Thoracic aorta (tissue), 2 donors: ENCODE data around the gene COMTD1. TPM values are rescaled to one million over a fixed set of nuclear protein-coding genes. Genes with fewer than 3 reads are reported as not detected.
"Not testable (repeated sequence)": the region's sequence is repeated elsewhere in the genome, so short reads cannot be mapped to it uniquely, and the experiment has no call there.

Experiments
- ATAC-seq: fragments of 150-250 bp; one replicate; pipeline ENCODE4 v1.8.0; 2017; ENCODE audit warnings: low read depth; ENCODE audit not compliant: insufficient number of reproducible peaks, low FRiP score
- DNase-seq: peaks from one replicate; pipeline ENCODE4 v3.0.0-alpha.2; 2020; ENCODE audit warnings: low spot score
- H3K27ac ChIP-seq, 2 donors: fragments of 200-600 bp; sonication (generic); 1 replicate in 1 of 2; 2 replicates in 1 of 2; pipeline ENCODE4 v1.5.1; 2016; ENCODE audit warnings: mild to moderate bottlenecking in 2 of 2, moderate library complexity in 2 of 2
- H3K27me3 ChIP-seq: fragments of 200-600 bp; sonication (generic); replicated peaks from 2 replicates; pipeline ENCODE4 v1.6.0; 2016; ENCODE audit warnings: mild to moderate bottlenecking; ENCODE audit not compliant: insufficient read depth
- H3K36me3 ChIP-seq: fragments of 200-600 bp; sonication (generic); one replicate; pipeline ENCODE4 v1.5.1; 2016
- H3K4me1 ChIP-seq, 2 donors: fragments of 200-600 bp; sonication (generic); 1 replicate in 1 of 2; 2 replicates in 1 of 2; pipeline versions ENCODE4 v1.5.1 to v1.6.0; 2016; ENCODE audit warnings: low read depth in 2 of 2, mild to moderate bottlenecking in 1 of 2; ENCODE audit not compliant: control insufficient read depth in 1 of 2
- H3K4me3 ChIP-seq: fragments of 200-600 bp; sonication (generic); 2 replicates; pipeline ENCODE4 v1.5.1; 2016; ENCODE audit warnings: mild to moderate bottlenecking
- H3K9me3 ChIP-seq: fragments of 200-600 bp; sonication (generic); 2 replicates; pipeline ENCODE4 v1.5.1; 2016
- total RNA-seq, 2 donors: library from RNA; depleted of rRNA; stranded (reverse); fragments of >200 nt; gene quantifications; one replicate each; pipeline versions ENCODE4 v1.1.0 to v1.2.3, GENCODE V29; 2016
- TF ChIP-seq, protein P1 (sequence below): fragments of 200-600 bp; sonication (generic); IDR thresholded peaks from one replicate; pipeline ENCODE4 v1.5.1; 2019; ENCODE audit warnings: antibody characterized with exemption

Gene COMTD1
- total RNA-seq, 2 donors from 2014 or later: 19.0 to 35.6 TPM

DNA sequence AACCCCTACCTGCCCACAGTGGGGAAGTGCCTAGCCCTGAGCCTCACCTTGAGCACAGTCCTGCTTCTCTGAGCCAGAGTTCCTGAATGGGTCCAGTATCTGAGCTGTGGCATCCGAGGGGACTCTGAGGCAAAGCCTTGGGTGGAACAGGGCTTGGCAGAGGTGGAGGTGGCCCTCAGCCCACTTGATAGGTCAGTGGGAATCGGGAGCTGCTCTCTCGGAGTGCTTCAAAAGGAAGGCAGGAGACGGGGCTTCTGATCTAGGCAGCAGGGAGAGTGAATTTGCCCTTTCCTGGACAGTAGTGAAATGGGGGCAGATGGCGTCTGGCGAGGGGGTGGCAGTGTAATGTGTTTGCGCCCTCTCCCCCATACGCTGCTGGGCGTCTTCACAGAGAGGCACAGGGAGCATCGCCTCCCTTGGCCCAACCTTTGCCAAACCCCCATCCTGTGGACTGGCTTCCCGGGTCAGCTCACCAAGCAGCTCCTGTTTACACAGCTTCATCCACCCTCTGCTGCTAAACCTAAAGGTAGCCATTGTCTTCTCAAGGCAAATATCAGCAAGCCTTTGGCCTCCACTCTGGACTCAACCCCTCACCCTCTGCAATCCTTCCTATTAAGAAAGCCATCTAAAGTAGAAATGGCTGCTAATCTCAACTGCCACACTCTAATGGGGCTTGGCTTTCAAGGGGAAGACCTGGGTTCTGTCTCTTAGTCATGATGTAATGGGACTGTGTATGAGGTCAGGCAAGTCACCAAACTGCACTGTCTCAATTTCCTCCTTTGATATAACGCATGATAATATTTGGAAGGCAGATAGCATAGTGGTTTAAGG lies 46.3 kb downstream of the COMTD1 start:
- no peaks in the 10 kb centered on the region for H3K36me3 ChIP-seq
- H3K27me3 ChIP-seq: no peaks in the 10 kb centered on the region
- H3K4me3 ChIP-seq: no peak overlapping the region
- no peak for DNase-seq
- TF ChIP-seq, protein P1, sequence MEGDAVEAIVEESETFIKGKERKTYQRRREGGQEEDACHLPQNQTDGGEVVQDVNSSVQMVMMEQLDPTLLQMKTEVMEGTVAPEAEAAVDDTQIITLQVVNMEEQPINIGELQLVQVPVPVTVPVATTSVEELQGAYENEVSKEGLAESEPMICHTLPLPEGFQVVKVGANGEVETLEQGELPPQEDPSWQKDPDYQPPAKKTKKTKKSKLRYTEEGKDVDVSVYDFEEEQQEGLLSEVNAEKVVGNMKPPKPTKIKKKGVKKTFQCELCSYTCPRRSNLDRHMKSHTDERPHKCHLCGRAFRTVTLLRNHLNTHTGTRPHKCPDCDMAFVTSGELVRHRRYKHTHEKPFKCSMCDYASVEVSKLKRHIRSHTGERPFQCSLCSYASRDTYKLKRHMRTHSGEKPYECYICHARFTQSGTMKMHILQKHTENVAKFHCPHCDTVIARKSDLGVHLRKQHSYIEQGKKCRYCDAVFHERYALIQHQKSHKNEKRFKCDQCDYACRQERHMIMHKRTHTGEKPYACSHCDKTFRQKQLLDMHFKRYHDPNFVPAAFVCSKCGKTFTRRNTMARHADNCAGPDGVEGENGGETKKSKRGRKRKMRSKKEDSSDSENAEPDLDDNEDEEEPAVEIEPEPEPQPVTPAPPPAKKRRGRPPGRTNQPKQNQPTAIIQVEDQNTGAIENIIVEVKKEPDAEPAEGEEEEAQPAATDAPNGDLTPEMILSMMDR: no peak
- H3K4me1 ChIP-seq: peaks cover 5 to 19% of the 10 kb centered on the region in 2 donors
- no peaks in the 10 kb centered on the region for H3K9me3 ChIP-seq
- no peak overlapping the region for H3K27ac ChIP-seq
- no peak for ATAC-seq

DNA sequence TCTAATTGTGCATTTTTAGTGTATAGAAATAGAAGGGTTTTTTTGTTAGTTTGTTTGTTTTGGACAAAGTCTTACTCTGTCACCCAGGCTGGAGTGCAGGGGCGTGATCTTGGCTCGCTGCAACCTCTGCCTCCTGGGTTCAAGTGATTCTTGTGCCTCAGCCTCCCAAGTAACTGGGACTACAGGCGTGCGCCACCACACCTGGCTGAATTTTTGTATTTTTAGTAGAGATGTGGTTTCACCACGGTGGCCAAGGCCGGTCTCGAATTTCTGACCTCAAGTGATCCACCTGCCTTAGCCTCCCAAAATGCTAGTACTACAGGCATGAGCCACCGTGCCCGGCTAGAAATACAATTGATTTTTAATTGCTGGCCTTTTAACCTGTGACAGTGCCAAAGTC lies 47.2 kb downstream of the COMTD1 start:
- not testable (repeated sequence) for DNase-seq, H3K4me3 ChIP-seq, H3K36me3 ChIP-seq, ATAC-seq, H3K27me3 ChIP-seq, H3K9me3 ChIP-seq, H3K27ac ChIP-seq
- H3K4me1 ChIP-seq: peaks cover 5 to 19% of the 10 kb centered on the region in 2 donors

DNA sequence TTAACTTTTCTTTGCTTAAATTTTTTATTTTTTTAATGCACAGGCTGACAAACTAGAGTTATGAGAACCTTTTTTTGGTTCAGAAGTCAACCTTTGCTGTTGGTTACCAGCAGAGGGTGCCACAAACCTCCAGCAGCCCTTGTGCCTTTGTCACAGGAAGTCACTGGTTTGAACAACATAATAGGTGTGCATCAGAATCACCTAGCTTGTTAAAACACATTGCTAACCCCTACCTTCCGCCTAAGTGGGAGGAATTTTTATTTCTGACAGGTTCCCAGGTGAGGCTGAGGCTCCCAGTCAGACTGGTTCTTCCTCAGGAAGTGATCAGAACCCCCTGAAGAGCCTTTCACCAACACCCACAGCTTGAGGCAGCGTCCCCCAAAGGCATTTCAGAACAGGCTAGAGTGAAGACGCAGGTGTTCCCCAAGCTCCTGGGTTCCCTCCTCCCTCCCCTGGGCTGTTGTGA lies 47.8 kb downstream of the COMTD1 start:
- no peak overlapping the region for H3K4me3 ChIP-seq
- H3K27ac ChIP-seq: no peak overlapping the region
- DNase-seq: no peak
- no peaks in the 10 kb centered on the region for H3K36me3 ChIP-seq
- H3K4me1 ChIP-seq: peaks cover 5 to 19% of the 10 kb centered on the region in 2 donors
- no peak for ATAC-seq
- TF ChIP-seq, protein P1: peak; percentile 56
- H3K9me3 ChIP-seq: no peaks in the 10 kb centered on the region
- H3K27me3 ChIP-seq: no peaks in the 10 kb centered on the region

DNA sequence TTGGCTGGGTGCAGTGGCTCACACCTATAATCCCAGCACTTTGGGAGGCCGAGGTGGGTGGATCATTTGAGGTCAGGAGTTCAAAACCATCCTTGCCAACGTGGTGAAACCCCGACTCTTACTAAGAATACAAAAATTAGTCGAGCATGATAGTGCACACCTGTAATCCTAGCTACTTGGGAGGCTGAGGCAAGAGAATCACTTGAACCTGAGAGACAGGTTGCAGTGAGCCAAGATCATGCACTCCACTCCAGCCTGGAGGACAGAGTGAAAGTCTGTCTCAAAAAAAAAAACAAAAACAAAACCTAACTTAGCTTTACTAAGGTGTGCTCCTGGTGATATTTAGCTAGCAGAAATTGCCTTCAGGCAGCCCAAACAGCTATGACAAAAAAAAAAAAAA lies 49.4 kb downstream of the COMTD1 start:
- no peaks in the 10 kb centered on the region for H3K9me3 ChIP-seq
- no peaks in the 10 kb centered on the region for H3K27me3 ChIP-seq
- peaks cover 4 to 10% of the 10 kb centered on the region in 2 donors for H3K4me1 ChIP-seq
- no peak overlapping the region for H3K27ac ChIP-seq
- H3K4me3 ChIP-seq: no peak overlapping the region
- no peaks in the 10 kb centered on the region for H3K36me3 ChIP-seq
- no peak for DNase-seq
- TF ChIP-seq, protein P1: no peak
- ATAC-seq: no peak

Other genes starting within 250 kb of the COMTD1 start
- 10 to 100 TPM; 22.7 to 51.5 TPM for gene SAMD8, start 124.3 kb downstream of the COMTD1 start, total RNA-seq
- gene VDAC2, start 25.2 kb downstream of the COMTD1 start, total RNA-seq: 10 to 100 TPM; 93.3 to 98.0 TPM
- gene ZNF503, start 165.8 kb upstream of the COMTD1 start, total RNA-seq: 10 to 100 TPM; 28.8 to 42.3 TPM
- 10 to 100 TPM in 1 of 2 donors, 1 to 10 TPM in 1; 8.3 to 36.6 TPM for gene LRMDA, start 195.7 kb upstream of the COMTD1 start, total RNA-seq